HCT116 (cell line): ENCODE measurements around the gene PPP1R27. TPM values are rescaled to one million over a fixed set of nuclear protein-coding genes. Genes with fewer than 3 reads are reported as not detected.

ENCODE experiments used
- ATAC-seq: fragments of 200-7000 bp; cut with Tn5 transposase; 2 replicates; pipeline ENCODE4 v1.9.1; 2020; ENCODE audit warnings: mild to moderate bottlenecking, moderate library complexity
- BruUV-seq: library from RNA; stranded (reverse); fragments of 400-500 nt; replicated peaks from 2 replicates; lab custom pipeline; 2021; lab: Mats Ljungman, UMichigan
- CTCF ChIA-PET: fragments of 300-600 bp; sonication (Branson Sonifier 250); formaldehyde crosslinking; loops from one replicate; lab custom pipeline; 2021; ENCODE audit warnings: antibody characterized with exemption; lab: Charles Lee
- POLR2A ChIA-PET: fragments of 300-600, 350-600 bp; sonication (Branson Sonifier 250); formaldehyde crosslinking; loops from one replicate; lab custom pipeline; 2021; ENCODE audit warnings: antibody characterized with exemption; lab: Charles Lee
- RAD21 ChIA-PET, 2 experiments: fragments of 300-600 bp; sonication (Branson Sonifier 250); formaldehyde crosslinking; loops; one replicate each; lab custom pipeline; 2023; ENCODE audit warnings: low total read pairs in 2 of 2; ENCODE audit not compliant: uncharacterized antibody in 2 of 2, unreplicated experiment in 2 of 2, low non-redundant PET in 1 of 2; lab: Charles Lee
- DNase-seq: peaks from one replicate; pipeline ENCODE4 v3.0.0-alpha.2; 2010; ENCODE audit warnings: low read depth, low spot score
- H2AFZ ChIP-seq: fragments of 200-600 bp; shearing (Covaris generic), sonication (generic); 2 replicates; pipeline ENCODE4 v1.6.1; 2017; ENCODE audit warnings: low read depth, mixed run types, mixed read lengths, antibody characterized with exemption, low read length; ENCODE audit not compliant: poor library complexity, severe bottlenecking
- H3K27ac ChIP-seq: 2 replicates; pipeline ENCODE4 v1.5.1; 2012; ENCODE audit warnings: low read depth, low read length
- H3K27me3 ChIP-seq: fragments of 200-600 bp; sonication (generic); 2 replicates; pipeline ENCODE4 v1.6.1; 2016; ENCODE audit warnings: mixed run types, low read length, mixed read lengths; ENCODE audit not compliant: insufficient read depth
- H3K36me3 ChIP-seq, 2 experiments: fragments of 200-500 bp in 1 of 2; fragments of 200-600 bp in 1 of 2; sonication (Bioruptor generic) in 1 of 2; sonication (generic) in 1 of 2; 2 replicates each; pipeline versions ENCODE4 v1.5.1 to v1.6.1; 2014 to 2016; ENCODE audit warnings: low read length in 2 of 2, inconsistent platforms in 1 of 2, mixed read lengths in 1 of 2, mixed run types in 1 of 2; ENCODE audit not compliant: insufficient read depth in 2 of 2, control insufficient read depth in 1 of 2
- H3K4me1 ChIP-seq, 2 experiments: fragments of 200-600 bp in 1 of 2; sonication (generic) in 1 of 2; 2 replicates each; pipeline versions ENCODE4 v1.5.1 to v1.6.1; 2012 to 2017; ENCODE audit warnings: low read length in 2 of 2, inconsistent platforms in 1 of 2, mild to moderate bottlenecking in 1 of 2, mixed read lengths in 1 of 2, mixed run types in 1 of 2, moderate library complexity in 1 of 2; ENCODE audit not compliant: insufficient read depth in 2 of 2, control insufficient read depth in 1 of 2
- H3K4me2 ChIP-seq: fragments of 200-600 bp; sonication (generic); 2 replicates; pipeline ENCODE4 v1.6.1; 2017; ENCODE audit warnings: mixed run types, low read length, mixed read lengths
- H3K4me3 ChIP-seq, 2 experiments: fragments of 200-600 bp in 1 of 2; sonication (generic) in 1 of 2; replicated peaks in 1 of 2; 2 replicates each; pipeline ENCODE4 v1.5.1; 2011 to 2016; ENCODE audit warnings: low read length in 2 of 2, control low read depth in 1 of 2, low read depth in 1 of 2, mild to moderate bottlenecking in 1 of 2, mixed read lengths in 1 of 2, mixed run types in 1 of 2
- H3K79me2 ChIP-seq: fragments of 200-600 bp; sonication (generic); 2 replicates; pipeline ENCODE4 v1.6.1; 2017; ENCODE audit warnings: mild to moderate bottlenecking, mixed run types, low read length, moderate library complexity, mixed read lengths; ENCODE audit not compliant: insufficient read depth
- H3K9ac ChIP-seq: fragments of 200-600 bp; sonication (generic); 2 replicates; pipeline ENCODE4 v1.6.1; 2016; ENCODE audit warnings: low read length, mixed read lengths
- H3K9me2 ChIP-seq: fragments of 200-600 bp; sonication (generic), shearing (Covaris generic); 2 replicates; pipeline ENCODE4 v1.6.1; 2017; ENCODE audit warnings: mixed run types, mild to moderate bottlenecking, moderate library complexity; ENCODE audit not compliant: insufficient read depth
- H3K9me3 ChIP-seq, 2 experiments: fragments of 200-500 bp in 1 of 2; fragments of 200-600 bp in 1 of 2; sonication (Bioruptor generic) in 1 of 2; sonication (generic) in 1 of 2; 2 replicates each; pipeline ENCODE4 v1.6.1; 2014 to 2017; ENCODE audit warnings: low read length in 2 of 2, mixed read lengths in 2 of 2, inconsistent platforms in 1 of 2, low read depth in 1 of 2, mild to moderate bottlenecking in 1 of 2, mixed run types in 1 of 2, moderate library complexity in 1 of 2; ENCODE audit not compliant: control insufficient read depth in 1 of 2, insufficient read depth in 1 of 2
- H4K20me1 ChIP-seq: fragments of 200-600 bp; sonication (generic), shearing (Covaris generic); 2 replicates; pipeline ENCODE4 v1.6.1; 2017; ENCODE audit warnings: mixed run types, mild to moderate bottlenecking, moderate library complexity; ENCODE audit not compliant: insufficient read depth
- ATF3 ChIP-seq: IDR thresholded peaks from 2 replicates; pipeline ENCODE4 v1.6.1; 2012
- CTCF ChIP-seq, 3 experiments: fragments of 200-600 bp in 1 of 3; sonication (generic) in 1 of 3; IDR thresholded peaks in 2 of 3; conservative IDR thresholded peaks in 1 of 3; 2 replicates each; pipeline ENCODE4 v1.5.1; 2012 to 2017; ENCODE audit warnings: low read depth in 2 of 3, low read length in 2 of 3, antibody characterized with exemption in 1 of 3, borderline replicate concordance in 1 of 3, control low read depth in 1 of 3, mild to moderate bottlenecking in 1 of 3, mixed read lengths in 1 of 3, mixed run types in 1 of 3, moderate library complexity in 1 of 3; ENCODE audit not compliant: insufficient read depth in 1 of 3
- EZH2 ChIP-seq: fragments of 200-600 bp; sonication (generic); IDR thresholded peaks from 2 replicates; pipeline ENCODE4 v1.6.1; 2017; ENCODE audit warnings: antibody characterized with exemption, mixed run types
- EZH2phosphoT487 ChIP-seq: fragments of 200-600 bp; IDR thresholded peaks from 2 replicates; pipeline ENCODE4 v1.6.1; 2018; ENCODE audit warnings: antibody characterized with exemption, borderline replicate concordance
- POLR2A ChIP-seq: IDR thresholded peaks from 2 replicates; pipeline ENCODE4 v1.7.0; 2011; ENCODE audit warnings: borderline replicate concordance; ENCODE audit not compliant: insufficient read depth, insufficient read length; ENCODE audit errors: extremely low read depth
- POLR2AphosphoS5 ChIP-seq: IDR thresholded peaks from 2 replicates; pipeline ENCODE4 v1.6.1; 2011; ENCODE audit warnings: mild to moderate bottlenecking, low read depth, low read length, moderate library complexity
- RAD21 ChIP-seq: IDR thresholded peaks from 2 replicates; pipeline ENCODE4 v1.6.1; 2012; ENCODE audit warnings: low read depth, mild to moderate bottlenecking
- SRF ChIP-seq: IDR thresholded peaks from 2 replicates; pipeline ENCODE4 v1.6.1; 2012; ENCODE audit warnings: low read depth
- YY1 ChIP-seq: IDR thresholded peaks from 2 replicates; pipeline ENCODE4 v1.6.1; 2011; ENCODE audit warnings: low read length, low read depth, moderate library complexity, mild to moderate bottlenecking; ENCODE audit not compliant: insufficient replicate concordance; ENCODE audit errors: extremely low read depth
- ZBTB33 ChIP-seq: IDR thresholded peaks from 2 replicates; pipeline ENCODE4 v1.6.1; 2011; ENCODE audit warnings: mild to moderate bottlenecking, low read length, moderate library complexity; ENCODE audit not compliant: insufficient replicate concordance; ENCODE audit errors: extremely low read depth
- ZFX ChIP-seq: fragments of 450-650 bp; IDR thresholded peaks from 2 replicates; pipeline ENCODE4 v1.6.1; 2017
- intact Hi-C: fragments of 100-400 bp; cut with micrococcal nuclease; formaldehyde crosslinking; loops from 2 replicates; pipeline ENCODE4 v1.10.0; 2022
- total RNA-seq: library from RNA; stranded (reverse); gene quantifications from one replicate; pipeline ENCODE4 v1.2.1, GENCODE V29; 2021; ENCODE audit not compliant: unreplicated experiment

Gene PPP1R27
- total RNA-seq, 1 experiment from 2014 or later = not detected

GRCh38 chr17:81867991-81868673 lies 33.3 kb upstream of the PPP1R27 start:
- peak overlapping the region; percentile 86 for H3K4me2 ChIP-seq
- BruUV-seq = no TSS peak

More at GRCh38 chr17:81867991-81868673, 33.3 kb upstream of the PPP1R27 start:
- no peak for TF ChIP-seq CTCF (IDR thresholded peaks at IDR 0.05 in 2 of 3, conservative IDR thresholded peaks at IDR 0.05 in 1 of 3; ENCODE audit: borderline replicate concordance in 1 of 3, insufficient read depth in 1 of 3, low read depth in 2 of 3, low read length in 2 of 3)
- 0 out of 2 replicates have a peak, but pooled peaks have one; percentile 44 for TF ChIP-seq ZFX
- no peak for TF ChIP-seq RAD21
- no peak for TF ChIP-seq ATF3
- no peak for TF ChIP-seq ZBTB33
- peak; percentile 7 for TF ChIP-seq POLR2AphosphoS5
- peak; percentile 2 for TF ChIP-seq YY1
- peak; percentile 92 for TF ChIP-seq POLR2A
- TF ChIP-seq EZH2phosphoT487 = no peak
- TF ChIP-seq SRF = no peak
- no peak for TF ChIP-seq EZH2
- Histone ChIP-seq H3K27ac (peak overlapping the region; percentile 99), H3K9me2 (no peaks in the 10 kb centered on the region), H3K9me3 (no peaks in the 10 kb centered on the region), H3K4me3 (peak overlapping the region; percentile 5 to 8; a peak in 1 of 4 replicates), H3K4me1 (peaks cover 44 to 85% of the 10 kb centered on the region in 2 experiments), H3K9ac (peak overlapping the region; percentile 99), H4K20me1 (peaks cover 7% of the 10 kb centered on the region; the same call in 1 of the 2 replicates), H2AFZ (no peak overlapping the region), H3K79me2 (peaks cover 65% of the 10 kb centered on the region), H3K27me3 (no peaks in the 10 kb centered on the region), H3K36me3 (peaks cover 11 to 28% of the 10 kb centered on the region in 2 experiments; a peak in 3 of 4 replicates)
- intact Hi-C loops = loop anchor here (1.0 kb wide), 1 partner anchor 135 kb away; no protein-coding TSS in a partner anchor
- DNase-seq (peak; percentile 68), ATAC-seq (peak; percentile 9)
- RAD21 ChIA-PET = no interaction called here
- POLR2A ChIA-PET = interaction anchor here (0.8 to 1.4 kb wide), 3 partner anchors 17 to 140 kb away, joined by 3 to 6 read pairs (median 3); no protein-coding TSS in a partner anchor
- CTCF ChIA-PET = no interaction called here
